Dedifferentiated amniotic fluid mesenchymal stem cell (primary cell): Measurements from ENCODE around the gene FBLN2.
A peak's percentile ranks its signal among the peaks of the same experiment; 100 is the strongest.

Experiments used
- DNase-seq: peaks from one replicate; pipeline ENCODE4 v3.0.0-alpha.2; 2016; ENCODE audit errors: extremely low spot score

The FBLN2 gene

GRCh38 chr3:13647298-13648059, 98.6 kb downstream of the FBLN2 start:
- DNase-seq, result no peak

GRCh38 chr3:13648060-13649001, 99.4 kb downstream of the FBLN2 start:
- peak; percentile 79 for DNase-seq

GRCh38 chr3:13650210-13651056, 101.5 kb downstream of the FBLN2 start:
- peak; percentile 29 for DNase-seq

GRCh38 chr3:13651057-13651400, 102.1 kb downstream of the FBLN2 start:
- no peak for DNase-seq

DNA sequence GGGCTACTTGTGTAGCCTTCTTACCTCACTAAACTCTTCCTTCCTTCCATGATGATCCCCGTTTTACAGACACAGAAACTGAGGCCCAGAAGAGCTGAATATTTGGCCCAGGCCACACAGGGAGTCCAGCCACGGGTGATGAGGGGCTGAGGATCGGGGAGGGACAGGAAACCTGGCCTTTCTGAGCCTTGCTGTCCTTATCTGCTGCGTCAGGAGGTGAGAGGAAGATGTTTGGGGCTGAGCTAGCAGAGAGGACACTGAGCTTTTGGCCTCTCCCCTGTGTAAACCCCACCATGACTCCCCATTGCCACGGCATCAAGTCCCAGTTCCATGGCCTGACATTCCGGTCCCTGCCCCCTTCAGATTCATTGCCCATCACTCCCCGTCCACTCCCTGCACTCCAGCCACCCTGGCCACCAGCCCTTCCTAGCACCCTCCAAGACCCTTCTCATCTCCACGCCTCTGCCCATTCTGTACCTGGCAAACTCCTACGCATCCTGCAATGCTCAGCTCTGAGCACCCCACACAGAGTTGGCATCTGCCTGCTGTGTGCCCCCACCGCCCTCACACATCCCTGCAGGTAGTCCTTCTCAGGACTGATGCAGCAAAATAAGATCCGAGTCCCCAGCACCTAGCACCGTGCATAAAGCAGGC, 103.0 kb downstream of the FBLN2 start:
- DNase-seq, result no peak

GRCh38 chr3:13652728-13653127, 103.8 kb downstream of the FBLN2 start:
- no peak for DNase-seq

GRCh38 chr3:13653631-13654279, 104.8 kb downstream of the FBLN2 start:
- no peak for DNase-seq

GRCh38 chr3:13654330-13655060, 105.6 kb downstream of the FBLN2 start:
- DNase-seq, result no peak

DNA sequence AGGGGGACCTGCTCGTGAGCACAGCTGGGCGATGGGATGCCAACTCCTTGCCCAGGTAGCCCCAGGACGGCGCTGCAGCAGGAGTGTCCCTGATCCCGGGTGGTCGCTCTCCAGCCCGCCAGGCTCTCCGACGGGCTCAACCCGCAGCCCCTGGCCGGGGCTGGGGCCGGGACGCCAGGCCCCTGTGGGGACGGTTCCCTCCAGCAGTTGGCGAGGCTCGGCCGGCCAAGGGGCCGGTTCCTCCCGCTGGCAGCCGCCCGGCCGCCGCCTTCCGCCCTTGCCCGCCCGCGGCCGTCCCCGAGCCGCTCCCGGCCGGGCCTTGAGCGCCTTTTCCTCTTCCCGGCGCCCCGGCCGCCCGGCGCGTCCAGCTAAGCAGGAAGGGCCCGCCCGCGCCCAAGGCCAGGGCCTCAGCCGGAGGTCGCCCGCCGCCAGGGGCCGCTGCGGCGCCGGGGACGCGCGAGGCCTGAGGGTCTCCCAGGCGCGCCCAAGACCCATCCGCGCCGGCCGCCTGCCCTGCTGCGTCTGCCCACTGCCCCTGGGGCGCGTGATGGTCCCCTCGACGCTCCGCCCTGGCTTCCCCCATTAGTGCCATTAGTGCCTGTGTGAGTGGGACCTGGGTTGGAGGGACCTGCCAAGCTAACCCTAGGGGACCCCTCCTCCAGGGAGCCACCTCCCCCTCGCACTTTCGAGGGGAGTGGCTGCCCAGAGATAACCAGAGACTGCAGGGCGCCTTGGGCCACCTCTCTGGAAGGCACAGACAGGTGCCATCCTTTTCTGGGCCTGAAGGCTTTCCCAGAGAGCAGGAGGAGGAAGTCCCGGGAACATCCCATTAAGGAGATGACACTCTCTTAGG, 106.4 kb downstream of the FBLN2 start:
- no peak for DNase-seq

DNA sequence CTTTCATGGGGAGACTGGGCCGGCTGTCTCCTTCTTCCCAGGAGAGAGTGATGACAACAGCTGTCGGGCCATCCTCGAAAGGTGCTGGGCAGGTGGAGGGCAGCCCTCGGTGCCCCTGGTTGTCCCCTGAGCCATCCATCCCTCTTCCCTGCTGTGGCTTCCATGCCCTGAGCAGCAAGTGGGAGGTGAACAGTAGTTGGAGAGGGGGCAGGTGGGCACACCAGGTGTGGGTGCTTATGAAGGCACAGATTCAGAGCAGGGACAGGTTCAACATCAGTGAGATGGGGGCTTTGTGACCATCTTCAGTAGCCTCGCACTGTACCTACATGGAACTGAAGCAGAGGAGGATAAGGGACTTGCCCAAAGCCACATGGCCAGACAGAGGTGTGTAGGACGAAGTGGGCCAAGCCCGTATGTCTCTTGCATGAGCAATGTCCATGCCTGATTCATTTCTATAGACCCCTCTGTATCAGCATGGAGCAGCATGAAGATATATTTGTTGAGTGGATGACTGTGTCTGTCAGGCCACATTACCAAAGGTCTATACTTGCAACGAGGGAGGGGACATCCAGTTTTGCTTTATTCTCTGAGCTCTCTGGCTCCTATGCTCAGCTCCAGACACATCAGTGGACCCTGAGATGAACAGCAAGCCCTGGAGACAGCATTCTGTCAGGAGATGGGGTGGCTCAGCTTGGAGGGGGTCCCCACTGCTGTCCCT, 107.8 kb downstream of the FBLN2 start:
- no peak for DNase-seq

DNA sequence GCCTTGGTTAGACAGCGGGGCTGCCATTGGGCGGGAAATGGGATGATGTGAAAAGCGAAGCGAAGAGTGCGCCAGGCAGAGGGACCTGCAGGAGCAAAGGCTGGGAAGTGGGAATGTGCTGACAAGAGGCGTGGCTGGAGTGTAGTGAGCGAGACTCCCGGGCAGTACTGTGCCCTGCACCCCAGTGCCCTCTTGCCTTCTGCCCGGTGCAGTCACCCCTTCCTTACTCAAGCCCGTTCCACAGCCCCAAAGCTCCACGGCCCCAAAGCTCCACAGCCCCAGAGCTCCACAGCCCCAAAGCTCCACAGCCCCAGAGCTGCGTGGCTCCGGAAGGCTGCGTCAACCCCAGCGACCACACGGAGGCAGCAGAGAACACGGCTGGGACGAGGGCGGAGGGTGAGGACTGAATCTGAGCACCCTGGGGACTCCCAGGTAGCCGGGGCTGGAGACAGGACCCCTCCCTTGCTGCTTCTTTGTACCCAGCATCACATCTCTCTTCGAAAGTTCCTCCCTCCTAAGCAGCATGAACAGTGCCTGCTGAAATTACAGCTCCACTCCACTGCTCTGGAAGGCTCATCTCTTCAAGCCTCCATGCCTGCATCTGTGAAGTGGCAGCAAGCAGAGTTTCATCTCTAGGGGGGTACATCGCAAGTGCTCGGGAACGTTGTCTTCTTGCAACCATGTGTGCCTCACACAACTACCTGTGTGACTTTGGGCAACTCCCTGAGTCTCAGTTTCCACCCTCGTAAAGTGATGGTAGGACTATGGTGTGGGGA, 108.9 kb downstream of the FBLN2 start:
- peak; percentile 34 for DNase-seq

DNA sequence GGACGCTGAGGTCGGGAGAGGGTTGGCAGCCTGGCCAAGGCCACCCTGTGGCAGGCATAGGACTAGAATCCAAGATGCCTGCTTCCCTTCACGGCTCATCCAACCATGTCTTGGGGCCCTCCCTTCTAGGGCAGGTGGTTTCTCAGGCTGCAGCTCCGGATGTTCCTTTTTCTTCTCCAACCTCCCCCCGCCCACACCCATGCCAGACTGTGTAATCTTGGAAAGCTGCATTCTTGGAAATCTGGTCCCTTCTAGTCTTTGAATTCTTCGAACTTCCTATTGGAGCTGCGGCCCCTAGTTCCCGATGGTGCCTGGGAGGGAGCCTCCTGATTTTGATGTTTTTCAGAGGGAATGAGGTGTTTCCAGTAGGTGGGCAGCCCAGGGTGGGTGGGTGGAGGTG, 109.8 kb downstream of the FBLN2 start:
- no peak for DNase-seq

DNA sequence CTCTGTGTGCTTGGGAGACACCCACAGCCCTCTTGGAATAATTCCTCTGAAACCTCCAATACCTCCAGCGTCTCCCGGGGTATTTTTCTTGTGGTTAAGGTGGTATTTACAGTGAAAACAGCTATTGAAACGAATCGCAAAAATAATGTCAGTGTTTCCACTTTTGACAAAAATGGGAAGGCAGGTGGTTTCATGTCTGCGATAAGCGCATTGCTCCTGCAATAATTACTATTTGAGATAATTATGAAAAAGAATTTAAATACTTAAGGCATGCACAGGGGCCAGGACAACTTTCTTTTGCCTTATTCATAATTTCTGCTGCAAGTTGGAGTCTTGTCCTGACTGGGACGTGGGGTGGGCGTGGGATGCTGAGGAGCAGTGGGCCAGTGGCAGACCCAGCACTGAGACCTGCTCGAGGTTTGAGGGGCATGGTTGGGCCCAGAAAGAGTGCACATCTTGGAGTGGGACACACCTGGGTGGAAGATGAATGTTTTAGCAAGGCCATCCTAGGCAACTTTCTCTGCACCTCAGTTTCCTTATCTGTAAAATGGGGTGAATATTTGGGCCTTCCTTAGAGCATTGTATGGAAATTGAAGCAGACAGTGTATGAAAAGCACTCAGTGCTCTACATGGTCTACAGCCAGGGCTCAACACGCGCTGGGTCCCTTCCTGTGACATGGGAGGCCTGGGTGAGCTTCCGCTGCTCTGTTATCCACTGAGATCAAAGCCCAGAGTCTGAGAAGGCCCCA, 110.5 kb downstream of the FBLN2 start:
- DNase-seq, result no peak

DNA sequence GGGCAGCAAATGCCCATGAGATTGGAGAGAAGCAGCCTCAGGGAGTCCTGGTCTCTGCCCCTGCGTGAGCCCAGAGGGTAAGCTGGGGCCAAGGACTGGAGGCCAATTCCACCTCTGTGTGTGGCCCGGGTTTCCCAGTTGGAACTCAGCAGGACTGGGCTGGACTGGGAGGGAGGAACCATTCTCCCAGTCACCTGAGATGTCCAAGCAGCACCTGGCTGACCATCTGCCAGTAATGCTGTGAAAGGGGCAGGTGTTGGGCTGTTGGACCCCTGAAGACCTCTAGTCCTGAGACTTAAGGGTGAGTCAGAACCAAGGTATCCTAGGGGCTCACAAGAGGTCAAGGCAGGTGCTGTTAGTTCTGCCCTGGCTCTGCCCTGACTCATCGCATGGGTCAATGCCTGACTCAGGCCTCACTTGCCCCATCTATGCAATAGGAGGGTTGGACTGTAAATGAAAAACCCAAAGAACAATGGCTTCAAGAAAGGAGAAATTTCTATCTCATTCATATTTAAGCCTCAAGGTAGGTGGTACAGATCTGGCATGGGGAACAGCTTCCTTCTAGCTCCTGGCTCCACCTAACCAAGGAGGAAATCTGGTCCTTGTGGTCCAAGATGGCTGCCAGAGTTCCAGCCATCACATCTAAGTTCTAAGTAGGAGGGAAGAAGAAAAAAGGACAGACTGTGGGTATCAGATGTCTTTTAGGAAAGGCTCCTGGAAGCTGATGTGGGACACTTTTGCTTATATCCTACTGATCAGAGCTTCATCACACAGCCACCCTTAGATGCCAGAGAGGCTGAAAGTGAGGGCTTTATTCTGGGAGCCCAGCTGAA, 111.3 kb downstream of the FBLN2 start:
- DNase-seq, result no peak

GRCh38 chr3:13661121-13661520, 112.2 kb downstream of the FBLN2 start:
- DNase-seq, result no peak

DNA sequence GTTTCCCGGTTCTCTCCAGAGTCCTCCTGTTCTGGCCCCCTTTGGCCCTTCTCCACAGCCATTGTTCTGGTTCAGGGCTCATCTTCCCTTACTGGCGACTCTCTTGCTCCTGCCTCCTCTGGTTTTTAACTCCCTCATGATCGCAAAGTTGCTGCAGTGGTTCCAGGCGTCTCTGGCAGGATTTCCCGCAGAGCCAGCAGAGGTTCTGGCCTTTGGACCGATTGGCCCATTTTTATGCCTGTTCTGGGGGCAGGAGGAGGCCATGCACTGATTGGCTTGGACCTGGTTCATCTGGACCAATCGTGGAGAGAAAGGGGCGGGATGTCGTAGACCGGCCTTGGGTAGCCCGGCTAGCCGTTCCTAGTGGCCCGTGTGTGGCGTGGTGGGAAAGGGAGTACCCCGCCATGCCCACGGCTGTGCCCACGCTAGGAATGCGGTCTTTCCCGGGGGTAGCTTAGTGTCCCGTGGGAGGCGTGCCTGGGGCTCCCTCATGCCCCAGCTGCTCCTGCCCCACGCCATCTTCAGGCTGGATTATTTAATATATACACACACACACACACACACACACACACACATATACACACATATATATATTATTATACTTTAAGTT, 113.4 kb downstream of the FBLN2 start:
- DNase-seq, result no peak
